ENCODE data around the gene SLC2A6. TPM values are rescaled to one million over a fixed set of nuclear protein-coding genes. Genes with fewer than 3 reads are reported as not detected.

The SLC2A6 gene
- polyA plus RNA-seq, 1 of the 3 experiments (the other 2 are of a cell fraction) = 5.2 TPM

GRCh38 chr9:133477461-133477860 is 1.4 kb downstream of the SLC2A6 start:
- Histone ChIP-seq H2AFZ (ENCODE audit: low read depth) (no peak overlapping the region), H3F3A (replicated peaks; ENCODE audit: insufficient read depth) (no peaks in the 10 kb centered on the region), H3K9me2 (no peaks in the 10 kb centered on the region), H3K27ac (ENCODE audit: low read depth in 2 of 2, low read length in 1 of 2) (no peak overlapping the region), H3K4me2 (peak overlapping the region; percentile 98), H3K27me3 (ENCODE audit: insufficient read depth) (no peaks in the 10 kb centered on the region), H3K9me3 (no peaks in the 10 kb centered on the region), H3K36me3 (replicated peaks in 1 of 2; ENCODE audit: control insufficient read depth in 1 of 2, insufficient read depth in 2 of 2, low read length in 1 of 2) (peaks cover 0 to 20% of the 10 kb centered on the region in 2 experiments), H3K4me1 (ENCODE audit: control insufficient read depth in 1 of 2, insufficient read depth in 2 of 2, low read depth in 1 of 2, low read length in 1 of 2) (peaks cover 0 to 29% of the 10 kb centered on the region in 2 experiments; a peak in 1 of 4 replicates), H3K9ac (no peak overlapping the region), H4K20me1 (ENCODE audit: insufficient read depth) (no peaks in the 10 kb centered on the region), H3K79me2 (ENCODE audit: insufficient read depth) (peaks cover 12% of the 10 kb centered on the region; the same call in 1 of the 2 replicates), H3K4me3 (ENCODE audit: low read depth in 2 of 2, low read length in 1 of 2) (peak overlapping the region in 1 of 2 experiments; percentile 84; a peak in 1 of 4 replicates)
- TF ChIP-seq REST (IDR thresholded peaks at IDR 0.05; ENCODE audit: low read depth, low read length) = no peak
- TF ChIP-seq GATA2 (CRISPR knock-in tag; IDR thresholded peaks at IDR 0.05) = no peak
- TF ChIP-seq CHD2 (IDR thresholded peaks at IDR 0.05; ENCODE audit: low read length, partially characterized antibody) = no peak
- TF ChIP-seq EZH2phosphoT487 (IDR thresholded peaks at IDR 0.05; ENCODE audit: borderline replicate concordance, low read depth) = no peak
- CTCF ChIA-PET = interaction anchor here (1.1 kb wide), 1 partner anchor 9 kb away, joined by 5 read pairs; no protein-coding TSS in a partner anchor
- 86% methylated on average over 4 of the region's 4 CpGs for WGBS (ENCODE audit: low lambda C conversion rate)
- POLR2A ChIA-PET = interaction anchor here (1.7 to 2.3 kb wide), 3 partner anchors 8 to 18 kb away, joined by 5 to 15 read pairs (median 8); partner anchors contain the start of gene CACFD1
- no peak for DNase-seq

GRCh38 chr9:133476941-133477340 is 2.0 kb downstream of the SLC2A6 start:
- WGBS (ENCODE audit: low lambda C conversion rate) = 100% methylated on average over 1 of the region's 21 CpGs
- H3F3A ChIP-seq (replicated peaks; ENCODE audit: insufficient read depth) = no peaks in the 10 kb centered on the region
- no peak overlapping the region for H2AFZ ChIP-seq (ENCODE audit: low read depth)
- H3K4me1 ChIP-seq (ENCODE audit: control insufficient read depth in 1 of 2, insufficient read depth in 2 of 2, low read depth in 1 of 2, low read length in 1 of 2) = peaks cover 0 to 29% of the 10 kb centered on the region in 2 experiments; a peak in 1 of 4 replicates
- no peak for TF ChIP-seq ELF1 (IDR thresholded peaks at IDR 0.05)
- no peak for TF ChIP-seq MXI1 (IDR thresholded peaks at IDR 0.05; ENCODE audit: low read depth, low read length)
- no peaks in the 10 kb centered on the region for H4K20me1 ChIP-seq (ENCODE audit: insufficient read depth)
- CTCF ChIA-PET = interaction anchor here (1.6 kb wide), 1 partner anchor 10 kb away, joined by 5 read pairs; no protein-coding TSS in a partner anchor
- H3K9me3 ChIP-seq = no peaks in the 10 kb centered on the region
- DNase-seq = no peak
- POLR2A ChIA-PET = no interaction called here
- H3K9ac ChIP-seq = no peak overlapping the region
- H3K79me2 ChIP-seq (ENCODE audit: insufficient read depth) = peaks cover 12% of the 10 kb centered on the region; the same call in 1 of the 2 replicates
- no peak overlapping the region for H3K4me3 ChIP-seq (ENCODE audit: low read depth in 2 of 2, low read length in 1 of 2)
- no peak overlapping the region for H3K4me2 ChIP-seq
- no peaks in the 10 kb centered on the region for H3K9me2 ChIP-seq
- peaks cover 0 to 20% of the 10 kb centered on the region in 2 experiments for H3K36me3 ChIP-seq (replicated peaks in 1 of 2; ENCODE audit: control insufficient read depth in 1 of 2, insufficient read depth in 2 of 2, low read length in 1 of 2)
- no peaks in the 10 kb centered on the region for H3K27me3 ChIP-seq (ENCODE audit: insufficient read depth)
- no peak overlapping the region for H3K27ac ChIP-seq (ENCODE audit: low read depth in 2 of 2, low read length in 1 of 2)

Data from SK-N-SH (cell line).